GM12872 (cell line): Measurements from ENCODE around the gene EML4.

Experiments
- CTCF ChIP-seq: IDR thresholded peaks from 3 replicates; pipeline ENCODE4 v1.5.1; 2011; ENCODE audit warnings: low read depth, mild to moderate bottlenecking, low read length, moderate library complexity; ENCODE audit not compliant: insufficient read depth

The EML4 gene

DNA sequence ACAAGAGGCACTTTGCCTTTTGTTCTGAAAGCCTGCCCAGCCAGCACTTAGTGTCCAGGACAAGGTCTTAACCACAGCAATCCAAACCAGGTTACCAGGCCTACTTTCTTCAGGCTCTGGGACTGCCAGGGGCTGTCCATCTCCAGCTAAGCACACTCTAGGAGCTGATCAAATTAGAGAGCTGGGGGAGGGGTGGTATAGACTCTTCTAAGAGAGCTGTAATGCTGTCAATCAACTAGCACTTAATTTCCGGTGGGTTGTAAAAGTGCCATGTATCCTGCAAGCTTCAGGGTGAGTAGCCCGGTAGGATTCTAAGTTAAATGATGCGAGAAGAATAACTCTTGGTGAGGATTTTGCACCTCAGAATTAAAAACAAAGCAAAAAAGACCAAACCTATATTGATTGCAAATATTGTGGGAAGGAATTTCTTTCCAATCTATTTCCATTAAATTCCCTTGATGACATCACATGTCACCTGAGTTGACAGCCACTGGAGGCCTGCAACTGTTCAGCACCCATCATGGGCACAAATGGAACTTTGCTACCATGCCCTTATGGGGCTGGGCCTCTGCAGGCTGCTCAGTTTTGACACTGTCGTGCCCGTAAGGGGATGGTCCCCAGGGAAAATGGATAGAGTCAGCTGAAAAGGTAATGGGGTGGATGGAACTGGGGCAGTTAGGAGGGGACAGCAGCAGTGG is 200.5 kb downstream of the EML4 start:
- TF ChIP-seq CTCF: no peak

- TF ChIP-seq CTCF: no peak
Observed at GRCh38 chr2:42371611-42372473, 202.7 kb downstream of the EML4 start.

- no peak for TF ChIP-seq CTCF
Observed at GRCh38 chr2:42372474-42373200, 203.5 kb downstream of the EML4 start.

DNA sequence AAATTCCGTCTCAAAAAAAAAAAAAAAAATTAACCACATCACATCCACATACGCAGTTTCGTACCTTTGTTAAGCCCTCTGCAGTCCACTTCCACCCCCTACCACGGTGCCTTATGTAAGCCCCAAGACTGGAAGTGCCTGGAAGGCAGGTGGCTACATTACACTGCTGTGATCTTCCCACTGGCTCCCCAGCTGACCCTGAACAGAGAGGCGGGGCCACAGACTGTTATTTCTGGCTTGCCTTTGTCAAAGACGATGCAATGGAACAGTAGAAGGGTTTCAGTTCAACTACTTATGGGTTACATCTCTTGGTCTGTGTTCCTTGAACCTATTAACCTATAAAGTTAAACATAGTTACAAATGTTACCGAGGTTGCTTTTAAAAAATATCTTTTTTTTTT is 207.6 kb downstream of the EML4 start:
- no peak for TF ChIP-seq CTCF

GRCh38 chr2:42378415-42378814 is 209.3 kb downstream of the EML4 start:
- no peak for TF ChIP-seq CTCF

DNA sequence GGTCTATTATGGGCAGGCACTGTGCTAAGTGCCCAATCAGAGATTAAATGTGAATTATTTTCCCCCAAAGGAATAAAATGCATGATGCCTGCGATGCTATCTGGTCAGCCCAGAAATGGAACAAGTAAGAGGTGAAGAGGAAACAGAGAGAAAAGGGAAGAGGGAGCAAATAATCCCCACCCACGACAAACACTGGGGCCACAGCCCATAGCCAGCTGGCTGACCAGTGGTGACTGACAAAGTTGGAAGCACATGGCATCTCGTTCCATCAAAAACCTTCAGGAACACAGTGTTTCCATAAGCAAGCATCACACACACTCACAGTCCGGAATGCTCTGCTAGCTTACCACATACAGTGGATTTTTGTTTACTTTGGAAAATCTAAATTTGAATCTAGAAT is 213.0 kb downstream of the EML4 start:
- TF ChIP-seq CTCF: no peak
